ENCODE measurements around the gene PITPNM1. TPM values are rescaled to one million over a fixed set of nuclear protein-coding genes. Genes with fewer than 3 reads are reported as not detected.

Gene PITPNM1
- total RNA-seq, 1 donor from 2014 or later = 50.8 TPM

DNA sequence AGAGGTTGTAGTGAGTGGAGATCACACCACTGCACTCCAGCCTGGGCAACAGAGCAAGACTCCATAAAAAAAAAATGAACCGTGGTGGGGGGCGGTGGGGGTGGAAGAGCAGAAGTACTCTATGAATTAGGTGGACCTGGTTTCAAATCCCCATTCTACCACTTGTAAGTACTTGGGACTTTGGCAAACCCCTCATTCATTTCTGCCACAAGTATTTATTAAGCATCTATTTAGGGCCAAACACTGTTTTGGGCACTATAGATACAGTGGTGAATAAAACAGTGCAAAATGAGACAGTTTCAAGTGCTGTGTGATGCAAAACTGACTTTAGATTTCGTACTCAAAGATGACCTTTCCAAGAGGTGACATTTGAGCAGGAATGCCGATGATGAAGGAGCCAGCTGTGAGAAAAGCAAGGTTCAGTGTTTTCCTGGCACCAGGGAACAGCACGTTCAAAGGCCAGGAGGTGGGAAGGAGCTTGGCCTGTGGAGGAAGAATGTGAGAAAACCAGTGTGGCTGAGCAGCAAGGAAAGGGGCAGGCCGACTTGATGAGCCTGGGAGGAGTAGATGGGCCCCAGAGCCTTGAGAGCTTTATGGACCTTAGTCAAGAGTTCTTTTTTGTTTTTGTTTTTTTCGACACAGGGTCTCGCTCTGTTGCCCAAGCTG, 34.7 kb downstream of the PITPNM1 start:
- peaks cover 2% of the 10 kb centered on the region for H3K36me3 ChIP-seq (ENCODE audit: control insufficient read depth, insufficient read depth, low read length)
- TF ChIP-seq, protein P1, sequence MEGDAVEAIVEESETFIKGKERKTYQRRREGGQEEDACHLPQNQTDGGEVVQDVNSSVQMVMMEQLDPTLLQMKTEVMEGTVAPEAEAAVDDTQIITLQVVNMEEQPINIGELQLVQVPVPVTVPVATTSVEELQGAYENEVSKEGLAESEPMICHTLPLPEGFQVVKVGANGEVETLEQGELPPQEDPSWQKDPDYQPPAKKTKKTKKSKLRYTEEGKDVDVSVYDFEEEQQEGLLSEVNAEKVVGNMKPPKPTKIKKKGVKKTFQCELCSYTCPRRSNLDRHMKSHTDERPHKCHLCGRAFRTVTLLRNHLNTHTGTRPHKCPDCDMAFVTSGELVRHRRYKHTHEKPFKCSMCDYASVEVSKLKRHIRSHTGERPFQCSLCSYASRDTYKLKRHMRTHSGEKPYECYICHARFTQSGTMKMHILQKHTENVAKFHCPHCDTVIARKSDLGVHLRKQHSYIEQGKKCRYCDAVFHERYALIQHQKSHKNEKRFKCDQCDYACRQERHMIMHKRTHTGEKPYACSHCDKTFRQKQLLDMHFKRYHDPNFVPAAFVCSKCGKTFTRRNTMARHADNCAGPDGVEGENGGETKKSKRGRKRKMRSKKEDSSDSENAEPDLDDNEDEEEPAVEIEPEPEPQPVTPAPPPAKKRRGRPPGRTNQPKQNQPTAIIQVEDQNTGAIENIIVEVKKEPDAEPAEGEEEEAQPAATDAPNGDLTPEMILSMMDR (IDR thresholded peaks at IDR 0.05; ENCODE audit: insufficient read depth, low read length, poor library complexity, severe bottlenecking) = no peak
- no peaks in the 10 kb centered on the region for H3K27me3 ChIP-seq (ENCODE audit: control insufficient read depth, insufficient read depth, low read length)
- no peak for DNase-seq (ENCODE audit: low read depth)
- no peak overlapping the region for H3K4me3 ChIP-seq (ENCODE audit: low read depth, low read length)

DNA sequence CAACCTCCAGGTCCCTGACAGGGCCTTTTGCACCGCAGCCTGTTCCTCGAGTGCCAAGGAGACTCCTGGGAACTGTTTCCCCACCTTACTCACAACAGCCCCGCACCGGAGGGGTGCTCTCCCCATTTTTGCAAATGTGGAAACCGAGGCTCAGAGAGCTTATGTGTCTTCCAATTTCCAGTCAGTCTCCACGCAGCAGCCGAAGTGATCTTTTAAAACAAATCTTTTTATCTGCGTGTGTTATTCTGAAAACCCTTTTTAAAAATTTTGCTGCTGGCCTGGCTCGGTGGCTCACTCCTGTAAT, 35.7 kb downstream of the PITPNM1 start:
- DNase-seq (ENCODE audit: low read depth) = no peak
- TF ChIP-seq, protein P1 (IDR thresholded peaks at IDR 0.05; ENCODE audit: insufficient read depth, low read length, poor library complexity, severe bottlenecking) = no peak
- Histone ChIP-seq H3K36me3 (ENCODE audit: control insufficient read depth, insufficient read depth, low read length) (peaks cover 2% of the 10 kb centered on the region), H3K4me3 (ENCODE audit: low read depth, low read length) (peak overlapping the region; percentile 43), H3K27me3 (ENCODE audit: control insufficient read depth, insufficient read depth, low read length) (no peaks in the 10 kb centered on the region)

- TF ChIP-seq, protein P1 (IDR thresholded peaks at IDR 0.05; ENCODE audit: insufficient read depth, low read length, poor library complexity, severe bottlenecking) = peak; percentile 45
- Histone ChIP-seq H3K4me3 (ENCODE audit: low read depth, low read length) (peak within 1 kb of the TSS; percentile 86), H3K36me3 (ENCODE audit: control insufficient read depth, insufficient read depth, low read length) (peaks cover 2% of the 10 kb centered on the region), H3K27me3 (ENCODE audit: control insufficient read depth, insufficient read depth, low read length) (no peaks in the 10 kb centered on the region)
- DNase-seq (ENCODE audit: low read depth) = peak; percentile 44
These were observed 36.2 kb downstream of the PITPNM1 start, which contains the start of gene TMEM134 for GRCh38 chr11:67468759-67469507. TSS of gene TMEM134 (minus strand) at chr11:67469251. CDS start at chr11:67469192, 59 bp downstream.

- Histone ChIP-seq H3K36me3 (ENCODE audit: control insufficient read depth, insufficient read depth, low read length) (peaks cover 2% of the 10 kb centered on the region), H3K4me3 (ENCODE audit: low read depth, low read length) (peak overlapping the region; percentile 86), H3K27me3 (ENCODE audit: control insufficient read depth, insufficient read depth, low read length) (no peaks in the 10 kb centered on the region)
- TF ChIP-seq, protein P1 (IDR thresholded peaks at IDR 0.05; ENCODE audit: insufficient read depth, low read length, poor library complexity, severe bottlenecking) = no peak
- no peak for DNase-seq (ENCODE audit: low read depth)
These were observed 36.8 kb downstream of the PITPNM1 start for GRCh38 chr11:67468456-67468758.

DNA sequence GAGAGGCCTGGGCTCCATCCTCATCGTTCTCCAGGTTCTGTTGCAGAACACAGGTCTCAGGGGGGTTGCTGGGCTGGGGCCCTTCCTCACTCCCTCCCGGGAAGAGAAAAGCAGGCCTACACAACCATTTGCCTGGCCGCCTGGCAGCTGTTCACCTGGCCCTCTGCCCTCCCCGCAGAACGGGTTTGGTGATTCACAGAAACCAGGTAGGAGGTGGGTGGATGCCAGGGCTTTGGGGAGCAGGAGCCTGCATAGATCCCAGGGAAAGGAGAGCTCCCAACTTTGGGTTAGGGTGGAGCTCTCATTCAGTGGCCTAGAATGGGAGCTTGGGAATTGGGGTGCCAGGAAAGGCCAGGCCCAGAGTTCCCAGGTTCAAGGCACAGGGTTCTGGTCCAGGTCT, 37.1 kb downstream of the PITPNM1 start:
- no peak for DNase-seq (ENCODE audit: low read depth)
- peaks cover 2% of the 10 kb centered on the region for H3K36me3 ChIP-seq (ENCODE audit: control insufficient read depth, insufficient read depth, low read length)
- peak overlapping the region; percentile 86 for H3K4me3 ChIP-seq (ENCODE audit: low read depth, low read length)
- TF ChIP-seq, protein P1 (IDR thresholded peaks at IDR 0.05; ENCODE audit: insufficient read depth, low read length, poor library complexity, severe bottlenecking) = no peak
- H3K27me3 ChIP-seq (ENCODE audit: control insufficient read depth, insufficient read depth, low read length) = no peaks in the 10 kb centered on the region

Measured in kidney epithelial cell (primary cell).